Osteocyte (in vitro differentiated cells): ENCODE results near the gene PPP1CA. TPM values are rescaled to one million over a fixed set of nuclear protein-coding genes. Genes with fewer than 3 reads are reported as not detected.
A peak's percentile ranks its signal among the peaks of the same experiment; 100 is the strongest.

Source experiments
- DNase-seq: peaks from one replicate; pipeline ENCODE4 v3.0.0; 2021; ENCODE audit warnings: mixed read lengths; ENCODE audit not compliant: unreplicated experiment; ENCODE audit errors: extremely low spot score
- H3K27ac Mint-ChIP-seq: one replicate; pipeline ENCODE4 v1.8.0; 2021; ENCODE audit warnings: mild to moderate bottlenecking, mixed read lengths; ENCODE audit not compliant: unreplicated experiment
- H3K27me3 Mint-ChIP-seq: one replicate; pipeline ENCODE4 v1.8.0; 2021; ENCODE audit warnings: mixed read lengths; ENCODE audit not compliant: unreplicated experiment
- H3K36me3 Mint-ChIP-seq: one replicate; pipeline ENCODE4 v1.8.0; 2021; ENCODE audit warnings: mixed read lengths; ENCODE audit not compliant: unreplicated experiment
- H3K4me1 Mint-ChIP-seq: one replicate; pipeline ENCODE4 v1.8.0; 2021; ENCODE audit warnings: mixed read lengths; ENCODE audit not compliant: unreplicated experiment
- H3K4me3 Mint-ChIP-seq: one replicate; pipeline ENCODE4 v1.8.0; 2021; ENCODE audit warnings: mild to moderate bottlenecking, moderate library complexity, mixed read lengths; ENCODE audit not compliant: unreplicated experiment
- H3K9me3 Mint-ChIP-seq: one replicate; pipeline ENCODE4 v1.8.0; 2021; ENCODE audit warnings: mixed read lengths; ENCODE audit not compliant: unreplicated experiment
- CTCF ChIP-seq: fragments of 200-600 bp; sonication (generic); IDR thresholded peaks from 2 replicates; pipeline ENCODE4 v1.5.0; 2021; ENCODE audit warnings: antibody characterized with exemption, mild to moderate bottlenecking, moderate library complexity
- total RNA-seq: library from RNA; stranded (reverse); gene quantifications from 2 replicates; pipeline ENCODE4 v1.2.1, GENCODE V29; 2021

The PPP1CA gene
- total RNA-seq, 1 donor from 2014 or later: 140 TPM

- no peak for DNase-seq
- Mint-ChIP-seq H3K36me3 (no peaks in the 10 kb centered on the region), H3K4me1 (peaks cover 43% of the 10 kb centered on the region), H3K9me3 (no peaks in the 10 kb centered on the region), H3K27me3 (no peaks in the 10 kb centered on the region), H3K27ac (peak overlapping the region; percentile 47), H3K4me3 (no peak overlapping the region)
- TF ChIP-seq CTCF: no peak
These were observed 23.1 kb downstream of the PPP1CA start for GRCh38 chr11:67378544-67378943.

GRCh38 chr11:67376873-67377808 is 24.5 kb downstream of the PPP1CA start:
- H3K36me3 Mint-ChIP-seq: no peaks in the 10 kb centered on the region
- TF ChIP-seq CTCF: no peak
- DNase-seq: no peak
- H3K9me3 Mint-ChIP-seq: no peaks in the 10 kb centered on the region
- no peaks in the 10 kb centered on the region for H3K27me3 Mint-ChIP-seq
- no peak overlapping the region for H3K27ac Mint-ChIP-seq
- H3K4me1 Mint-ChIP-seq: peaks cover 40% of the 10 kb centered on the region
- H3K4me3 Mint-ChIP-seq: no peak overlapping the region

- no peak overlapping the region for H3K4me3 Mint-ChIP-seq
- H3K9me3 Mint-ChIP-seq: no peaks in the 10 kb centered on the region
- DNase-seq: no peak
- no peak overlapping the region for H3K27ac Mint-ChIP-seq
- no peak for TF ChIP-seq CTCF
- H3K36me3 Mint-ChIP-seq: no peaks in the 10 kb centered on the region
- no peaks in the 10 kb centered on the region for H3K27me3 Mint-ChIP-seq
- H3K4me1 Mint-ChIP-seq: peaks cover 47% of the 10 kb centered on the region
These were observed 25.4 kb downstream of the PPP1CA start for GRCh38 chr11:67376063-67376820.

GRCh38 chr11:67375320-67376055 is 26.2 kb downstream of the PPP1CA start:
- Mint-ChIP-seq H3K27me3 (no peaks in the 10 kb centered on the region), H3K9me3 (no peaks in the 10 kb centered on the region), H3K27ac (peak overlapping the region; percentile 98), H3K36me3 (no peaks in the 10 kb centered on the region), H3K4me3 (no peak overlapping the region), H3K4me1 (peaks cover 55% of the 10 kb centered on the region)
- no peak for TF ChIP-seq CTCF
- DNase-seq: no peak
